ENCODE results near the gene HOXA2. TPM values are rescaled to one million over a fixed set of nuclear protein-coding genes. Genes with fewer than 3 reads are reported as not detected.

The HOXA2 gene
- total and polyA plus RNA-seq, 2 of the 13 experiments (the other 11 are each of a cell fraction or from before 2014, with no cell fraction given), result 0.22 to 0.29 TPM

- H3K27ac ChIP-seq (ENCODE audit: extremely low read length, insufficient read depth, low read length), result no peak overlapping the region
- no peak overlapping the region for H2AFZ ChIP-seq (ENCODE audit: low read length)
- intact Hi-C loops (cut with micrococcal nuclease; ENCODE audit: unreplicated experiment) (no loop called here), in situ Hi-C loops (cut with HindIII; ENCODE audit: extremely low pct_ligation_motif_present, low pct_unique_long_range_greater_than_20kb) (no loop called here)
- DNase-seq (ENCODE audit: low spot score) (no peak), ATAC-seq (no peak), FAIRE-seq (no peak)
- TF ChIP-seq NFE2 (CRISPR knock-in tag; IDR thresholded peaks at IDR 0.05) (no peak), AGO2 (optimal IDR thresholded peaks at IDR 0.05; ENCODE audit: low read depth, low read length) (peak; percentile 80), ATF6 (CRISPR knock-in tag; conservative IDR thresholded peaks at IDR 0.05) (no peak), ZNF484 (CRISPR knock-in tag; IDR thresholded peaks at IDR 0.05; ENCODE audit: borderline replicate concordance, low read depth) (no peak)
- POLR2A ChIA-PET, result interaction anchor here (1.6 to 3.8 kb wide), 2 partner anchors 12 to 13 kb away, joined by 4 to 55 read pairs; no protein-coding TSS in a partner anchor
- peaks cover 2 to 7% of the 10 kb centered on the region in 2 experiments; a peak in 2 of 5 replicates for H3K36me3 ChIP-seq (replicated peaks in 1 of 2; ENCODE audit: control insufficient read depth in 1 of 2, insufficient read depth in 2 of 2, low read length in 2 of 2)
- 98% methylated on average over 34 of the region's 41 CpGs for WGBS (ENCODE audit: low lambda C conversion rate)
- peaks cover 12% of the 10 kb centered on the region; the same call in 1 of the 2 replicates for H3K4me1 ChIP-seq (ENCODE audit: insufficient read depth, low read length)
- BruUV-seq (replicated peaks), result no TSS peak
- H3K4me3 ChIP-seq (replicated peaks in 1 of 3; ENCODE audit: insufficient read depth in 1 of 3, low read depth in 2 of 3, low read length in 3 of 3), result no peak overlapping the region
- no peak overlapping the region for H3K9ac ChIP-seq (ENCODE audit: insufficient read depth, low read depth, low read length)
- H3K9me3 ChIP-seq (ENCODE audit: low read length), result no peaks in the 10 kb centered on the region
- H3K4me2 ChIP-seq (ENCODE audit: low read depth, low read length), result no peak overlapping the region
- H3K27me3 ChIP-seq (ENCODE audit: control insufficient read depth in 1 of 2, insufficient read depth in 2 of 2, low read length in 2 of 2), result no peaks in the 10 kb centered on the region
- peaks cover 5% of the 10 kb centered on the region; the same call in 1 of the 2 replicates for H4K20me1 ChIP-seq (ENCODE audit: insufficient read depth, low read length)
- CTCF ChIA-PET (ENCODE audit: low intra/inter-chr PET ratio, low total read pairs), result no interaction called here
- peaks cover 8% of the 10 kb centered on the region for H3K79me2 ChIP-seq (ENCODE audit: insufficient read depth, low read length)
Observed at GRCh38 chr7:27108390-27109127, 6.1 kb upstream of the HOXA2 start.

All from HepG2 (cell line).